ENCODE data around the gene SAMHD1.
"Not testable (repeated sequence)": the region's sequence is repeated elsewhere in the genome, so short reads cannot be mapped to it uniquely, and the experiment has no call there.

SAMHD1 gene

DNA sequence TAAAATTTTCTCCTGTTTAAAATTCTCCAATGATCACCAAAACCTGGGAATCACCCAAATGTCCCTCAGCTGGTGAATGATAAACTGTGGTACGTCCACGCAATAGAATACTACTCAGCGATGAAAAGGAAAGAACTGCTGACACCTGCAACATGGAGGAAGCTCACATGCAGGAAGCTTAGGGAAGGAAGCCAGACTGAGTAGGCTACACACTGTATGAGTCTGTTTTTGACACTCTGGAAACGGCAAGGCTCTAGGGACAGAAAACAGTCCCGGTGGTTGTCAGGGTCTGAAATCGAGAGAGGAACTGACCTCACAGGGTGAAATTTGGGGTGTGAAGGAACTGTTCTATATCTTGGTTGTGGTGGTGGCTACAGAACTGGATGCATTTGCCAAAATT lies 100.7 kb downstream of the SAMHD1 start:
- DNase-seq, result no peak

DNA sequence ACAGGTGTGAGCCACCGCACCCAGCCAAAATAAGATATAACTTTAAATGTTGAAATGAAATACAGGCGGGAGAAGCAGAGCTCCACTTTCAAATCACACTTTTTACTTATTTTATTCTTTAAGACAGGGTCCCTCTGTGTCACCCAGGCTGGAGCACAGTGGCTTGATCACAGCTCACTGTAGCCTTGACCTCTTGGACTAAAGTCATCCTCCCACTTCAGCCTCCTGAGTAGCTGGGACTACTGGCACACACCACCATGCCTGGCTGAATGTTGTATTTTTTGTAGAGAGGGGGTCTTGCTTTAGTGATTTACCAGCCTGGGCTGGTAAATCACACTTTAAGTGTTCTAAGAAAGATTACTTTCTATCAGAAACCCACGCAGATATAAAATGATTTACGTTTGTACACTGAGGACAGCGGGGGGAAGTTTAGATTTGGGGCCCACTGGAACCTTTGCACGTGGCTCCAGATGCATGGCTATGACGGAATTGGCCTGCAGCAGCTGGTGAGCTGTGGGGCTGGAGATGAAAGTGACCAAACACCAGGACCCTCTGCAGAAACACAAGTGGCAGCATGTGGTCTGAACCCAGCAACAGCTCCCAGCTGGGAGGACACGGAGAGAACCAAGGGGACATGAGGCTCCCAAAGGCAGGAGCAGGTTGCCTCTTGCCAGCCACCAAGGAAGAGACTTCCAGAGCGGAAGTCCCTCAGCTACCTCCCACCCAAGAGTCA lies 102.0 kb downstream of the SAMHD1 start:
- DNase-seq, result no peak

DNA sequence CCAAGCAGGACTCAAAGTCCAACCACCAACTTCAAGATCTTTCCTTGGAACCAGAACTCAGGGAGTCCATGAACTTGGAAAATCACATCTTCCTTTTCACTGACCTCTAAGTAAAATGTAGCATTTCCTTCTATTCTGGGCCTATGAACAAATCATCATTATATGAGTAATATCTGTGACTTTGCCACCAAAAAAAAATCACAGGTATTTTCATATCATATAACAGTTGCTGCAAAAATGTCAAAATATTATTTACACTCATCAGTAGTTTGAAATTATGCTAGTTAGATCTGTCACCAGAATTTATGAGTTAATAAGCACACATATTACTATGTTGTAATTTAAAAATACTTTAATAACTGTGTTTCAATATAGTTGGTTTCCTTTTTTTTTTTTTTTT lies 102.8 kb downstream of the SAMHD1 start:
- no peak for DNase-seq

DNA sequence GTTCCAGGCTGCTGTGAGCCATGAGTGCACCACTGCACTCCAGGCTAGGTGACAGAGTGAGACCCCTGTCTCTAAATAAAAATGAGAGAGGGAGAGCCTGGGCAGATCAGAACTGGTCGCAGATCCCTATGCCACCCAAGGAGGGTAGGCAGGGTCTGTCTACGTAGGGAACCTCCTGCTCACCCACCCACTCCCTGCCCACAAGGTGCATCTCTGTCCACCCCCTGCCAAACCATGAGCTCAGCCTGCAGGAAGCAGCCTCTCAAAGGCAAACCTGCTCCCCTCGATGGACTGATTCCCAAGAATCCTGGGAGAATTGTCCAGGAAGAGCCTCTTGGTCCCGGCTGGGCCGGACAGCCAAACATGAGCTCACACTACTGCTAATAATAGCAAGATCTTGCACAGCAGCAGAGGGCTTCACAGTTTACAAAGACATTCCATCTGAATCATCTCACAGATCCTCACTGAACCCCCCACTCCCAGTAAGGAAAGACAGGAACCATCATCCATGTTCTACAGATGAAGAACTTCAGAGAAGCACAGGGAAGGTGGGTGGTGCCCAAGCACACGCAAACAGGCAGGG lies 103.3 kb downstream of the SAMHD1 start:
- DNase-seq, result no peak

DNA sequence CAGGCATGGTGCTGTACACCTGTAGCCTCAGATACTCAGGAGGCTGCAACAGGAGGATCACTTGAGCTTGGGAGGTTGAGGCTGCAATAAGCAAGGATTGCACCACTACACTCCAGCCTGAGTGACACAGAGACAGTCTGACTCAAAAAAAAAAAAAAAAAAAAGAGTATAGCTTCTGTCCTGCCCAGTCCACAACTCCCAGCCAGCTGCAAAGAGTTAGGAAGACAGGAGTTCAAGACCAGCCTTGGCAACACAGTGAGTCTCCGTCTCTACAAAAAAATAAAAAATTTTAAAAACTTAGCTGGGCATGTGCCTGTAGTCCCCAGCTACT lies 103.8 kb downstream of the SAMHD1 start:
- DNase-seq, result no peak

DNA sequence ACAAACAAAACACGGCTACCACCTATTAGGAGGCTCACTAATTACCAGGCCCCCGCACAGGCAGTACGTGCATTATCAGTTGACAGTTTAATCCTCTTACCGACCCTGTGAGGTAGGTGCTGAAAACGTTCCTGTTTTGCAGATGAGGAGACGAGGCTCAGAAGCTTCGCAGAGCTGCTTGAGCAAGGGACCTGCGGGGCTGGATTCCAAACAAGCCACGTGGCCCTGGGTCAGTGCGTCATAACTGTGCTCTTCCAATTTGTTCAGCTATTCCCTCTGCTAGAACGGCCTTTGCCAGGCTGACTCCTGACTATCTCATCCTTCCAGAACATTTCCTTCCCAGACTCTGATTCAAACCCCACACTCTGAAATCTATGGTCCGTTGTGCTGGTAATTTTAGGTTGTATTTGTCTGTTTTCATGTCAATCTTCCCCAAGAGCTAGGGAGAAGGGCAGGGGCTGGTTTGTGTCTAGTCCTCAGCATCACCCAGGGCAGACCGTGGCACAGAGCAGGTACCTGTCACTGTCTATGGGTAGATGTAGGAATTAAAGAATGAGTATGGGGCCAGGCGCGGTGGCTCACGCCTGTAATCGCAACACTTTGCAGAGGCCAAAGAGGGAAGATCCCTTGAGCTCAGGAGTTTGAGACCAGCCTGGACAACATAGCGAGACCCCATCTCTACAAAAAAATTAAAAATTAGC lies 104.3 kb downstream of the SAMHD1 start:
- no peak for DNase-seq

DNA sequence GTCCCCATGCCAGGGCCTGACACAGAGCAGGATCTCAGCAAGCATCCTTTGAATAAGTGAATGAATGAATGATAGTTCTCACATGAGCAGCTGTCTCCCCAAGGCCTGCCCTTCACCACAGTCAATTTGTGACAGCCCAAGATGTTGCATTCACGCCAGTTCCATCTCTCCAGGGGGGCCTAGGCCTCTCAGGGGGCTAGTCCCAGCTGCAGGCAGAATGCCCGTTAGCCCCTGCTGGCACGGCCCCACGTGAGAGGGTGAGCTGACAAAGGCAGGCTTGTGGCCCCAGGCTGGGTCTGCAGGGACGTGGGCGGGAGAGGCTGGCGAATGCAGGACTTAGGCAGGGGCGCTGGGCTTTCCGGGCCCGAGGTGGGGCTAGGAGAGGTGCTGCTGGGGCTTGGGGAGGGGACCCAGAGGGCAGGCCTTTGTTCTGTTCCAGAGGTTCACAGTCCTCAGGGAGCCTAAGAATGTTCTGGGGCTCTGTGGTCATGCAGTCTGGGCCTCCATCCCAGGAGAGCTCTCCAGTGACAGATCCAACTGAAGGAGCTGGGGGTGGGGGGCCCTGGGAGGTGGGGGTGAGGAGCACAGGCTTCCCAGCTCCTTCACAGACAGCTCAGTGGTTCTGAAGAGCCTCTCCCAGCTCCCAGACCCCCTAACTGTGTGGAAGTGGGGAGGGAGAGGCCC lies 106.1 kb downstream of the SAMHD1 start:
- DNase-seq, result no peak

DNA sequence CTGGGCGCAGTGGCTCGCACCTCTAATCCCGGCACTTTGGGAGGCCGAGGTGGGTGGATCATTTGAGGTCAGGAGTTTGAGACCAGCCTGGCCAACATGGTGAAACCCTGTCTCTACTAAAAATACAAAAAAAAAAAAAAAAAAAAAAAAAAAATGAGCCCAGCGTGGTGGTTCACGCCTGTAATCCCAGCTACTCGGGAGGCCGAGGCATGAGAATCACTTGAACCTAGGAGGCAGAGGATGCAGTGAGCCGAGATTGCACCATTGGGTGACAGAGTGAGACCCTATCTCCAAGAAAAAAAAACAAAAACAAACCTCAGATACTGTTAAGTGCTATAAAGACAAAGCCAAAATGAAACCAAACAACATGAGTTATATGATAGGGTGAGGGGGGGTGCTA lies 110.5 kb downstream of the SAMHD1 start:
- not testable (repeated sequence) for DNase-seq
